GM19023 (cell line): ENCODE measurements around the gene RSPH1.

ENCODE experiments used
- ATAC-seq: cut with Tn5 transposase; IDR thresholded peaks from one replicate; pipeline ENCODE4 v1.9.1; 2021; ENCODE audit warnings: mild to moderate bottlenecking, moderate library complexity; ENCODE audit not compliant: unreplicated experiment

RSPH1 gene

GRCh38 chr21:42513985-42514882 lies 18.2 kb upstream of the RSPH1 start:
- peak; percentile 50 for ATAC-seq

- peak; percentile 56 for ATAC-seq
Measured at GRCh38 chr21:42513151-42513984, 17.3 kb upstream of the RSPH1 start, which contains the start of gene SLC37A1. Gene SLC37A1 (plus strand): TSS chr21:42513852. CDS start chr21:42518455, 4,603 bp downstream.

- ATAC-seq = no peak
Measured at GRCh38 chr21:42512346-42513034, 16.5 kb upstream of the RSPH1 start.

GRCh38 chr21:42509244-42509643 lies 13.2 kb upstream of the RSPH1 start:
- no peak for ATAC-seq

DNA sequence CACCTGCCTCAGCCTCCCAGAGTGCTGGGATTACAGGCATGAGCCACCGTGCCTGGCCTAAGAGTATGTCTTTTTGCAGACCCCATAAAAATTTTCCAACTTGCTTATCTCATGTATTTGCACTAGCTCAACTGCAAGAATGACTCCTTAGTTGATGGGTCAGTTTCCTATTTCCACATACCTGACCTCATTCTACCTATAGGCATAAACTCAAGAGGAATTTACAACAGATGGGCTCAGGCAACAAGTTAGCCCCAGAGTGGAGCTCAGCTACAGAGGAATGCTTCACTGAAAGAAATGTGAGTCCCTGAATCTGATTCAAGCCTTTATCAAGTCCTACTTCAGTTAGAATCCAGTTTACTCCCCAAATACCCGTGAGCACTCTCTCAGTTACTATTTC lies 12.3 kb upstream of the RSPH1 start:
- no peak for ATAC-seq

- no peak for ATAC-seq
Measured at GRCh38 chr21:42507418-42507817, 11.4 kb upstream of the RSPH1 start.

DNA sequence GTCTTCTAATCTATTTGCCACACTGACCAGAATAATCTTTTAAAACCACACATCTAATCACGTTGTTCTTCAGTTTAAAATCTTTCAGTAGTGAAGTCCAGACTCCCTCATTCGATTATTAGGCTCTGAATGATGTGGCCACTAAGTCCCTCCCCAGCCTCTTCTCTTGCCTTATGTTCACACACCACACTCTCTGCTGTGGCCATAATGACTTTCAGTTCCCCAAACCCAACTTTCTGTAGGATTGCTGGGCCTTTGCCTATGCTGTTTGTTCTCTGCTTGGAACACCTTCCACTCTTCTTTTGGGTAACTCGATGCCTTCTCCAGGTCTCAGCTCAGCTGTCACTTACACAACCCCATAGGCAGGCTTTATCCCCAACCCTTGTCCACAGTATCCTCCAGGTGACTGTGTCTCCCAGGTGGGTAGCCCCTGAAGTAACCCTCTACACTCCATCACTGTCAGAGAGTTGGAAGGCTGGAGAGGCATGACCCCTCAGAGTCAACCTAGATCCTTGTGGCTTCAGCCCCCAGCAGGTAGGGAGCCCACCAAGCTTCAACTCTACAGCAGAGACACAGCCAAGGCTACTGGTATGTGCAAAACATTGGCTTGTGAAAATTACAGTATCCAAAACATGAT lies 9.2 kb upstream of the RSPH1 start:
- ATAC-seq = peak; percentile 74

DNA sequence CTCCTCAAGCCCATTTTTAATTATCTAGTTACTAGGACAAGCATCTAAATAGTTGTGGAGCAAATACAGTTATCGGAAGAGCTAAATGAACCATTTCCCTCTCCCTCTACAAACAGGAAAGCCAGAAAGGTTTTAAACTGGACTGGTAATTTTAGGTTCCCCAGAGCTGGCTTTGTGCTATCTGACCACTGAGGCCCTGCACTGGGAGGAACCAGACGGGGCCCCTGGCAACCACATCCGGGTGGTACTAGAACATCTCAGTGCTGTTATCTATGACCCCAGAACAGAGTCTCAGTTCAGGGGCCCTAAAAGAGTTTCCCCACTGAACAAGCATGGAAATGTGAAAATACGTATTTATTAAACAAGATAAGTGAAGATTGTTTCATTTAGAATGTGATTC lies 7.7 kb upstream of the RSPH1 start:
- ATAC-seq = no peak

GRCh38 chr21:42500736-42501135 lies 4.7 kb upstream of the RSPH1 start:
- ATAC-seq = no peak

DNA sequence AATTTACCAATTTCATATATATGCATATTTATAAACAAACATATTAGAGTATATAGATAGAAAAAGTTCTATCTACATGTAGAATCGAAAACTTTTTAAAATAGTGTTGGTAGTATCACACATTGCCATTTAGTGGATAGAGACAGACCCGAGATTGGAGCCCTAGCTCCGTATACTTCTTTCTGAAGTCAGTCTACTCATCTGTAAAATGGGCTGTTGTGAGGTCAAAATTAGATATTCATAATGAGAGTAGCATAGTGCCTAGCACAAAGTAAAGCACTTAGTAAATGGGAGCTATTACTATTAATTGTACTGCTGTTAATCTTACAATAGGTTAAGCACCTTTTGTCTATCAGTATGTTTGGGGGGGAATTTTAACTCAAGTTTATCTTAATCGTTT lies 4.2 kb upstream of the RSPH1 start:
- no peak for ATAC-seq

- ATAC-seq = no peak
Measured at GRCh38 chr21:42499444-42500112, 3.6 kb upstream of the RSPH1 start.

DNA sequence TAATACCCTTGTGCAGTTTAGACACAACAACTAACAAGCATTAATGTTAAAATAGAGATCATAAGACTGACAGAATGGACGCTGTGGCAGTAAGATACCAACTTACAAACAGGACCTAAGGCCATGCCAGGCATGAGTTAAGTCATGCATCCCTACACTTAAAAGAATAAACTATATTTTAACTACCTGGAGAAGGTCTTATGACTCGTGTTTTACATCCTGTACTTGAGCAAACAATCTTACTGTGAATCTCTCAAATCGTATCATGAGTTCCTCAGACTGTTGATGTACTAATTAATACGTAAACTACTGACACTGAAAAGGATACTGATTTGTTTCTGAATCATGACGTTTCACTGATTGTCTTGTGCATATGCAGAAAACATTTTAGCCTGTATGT lies 2.0 kb upstream of the RSPH1 start:
- ATAC-seq = no peak

- no peak for ATAC-seq
Measured at GRCh38 chr21:42496839-42497202, 797 bp upstream of the RSPH1 start.

GRCh38 chr21:42495765-42496119 lies 282 bp downstream of the RSPH1 start:
- peak; percentile 14 for ATAC-seq

DNA sequence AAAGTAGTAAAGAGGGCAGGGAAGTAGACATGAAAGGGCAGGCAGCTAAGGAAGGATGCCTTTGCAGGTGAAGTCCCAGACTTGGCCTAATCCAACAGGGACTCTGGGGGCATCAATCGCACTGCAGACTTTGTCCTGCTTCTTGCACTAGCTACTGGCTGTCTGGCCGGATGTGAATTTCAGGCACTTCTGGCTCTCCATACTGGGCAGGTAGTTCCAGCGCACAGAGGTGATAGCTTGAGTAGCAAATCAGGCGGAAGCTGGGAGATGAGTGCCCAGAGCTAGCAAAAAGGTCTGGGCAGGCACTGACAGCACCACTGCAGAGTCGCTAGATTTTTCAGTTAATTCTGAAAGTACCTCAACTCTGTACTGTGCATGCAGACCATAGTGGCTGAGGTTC lies 997 bp downstream of the RSPH1 start:
- ATAC-seq = no peak

DNA sequence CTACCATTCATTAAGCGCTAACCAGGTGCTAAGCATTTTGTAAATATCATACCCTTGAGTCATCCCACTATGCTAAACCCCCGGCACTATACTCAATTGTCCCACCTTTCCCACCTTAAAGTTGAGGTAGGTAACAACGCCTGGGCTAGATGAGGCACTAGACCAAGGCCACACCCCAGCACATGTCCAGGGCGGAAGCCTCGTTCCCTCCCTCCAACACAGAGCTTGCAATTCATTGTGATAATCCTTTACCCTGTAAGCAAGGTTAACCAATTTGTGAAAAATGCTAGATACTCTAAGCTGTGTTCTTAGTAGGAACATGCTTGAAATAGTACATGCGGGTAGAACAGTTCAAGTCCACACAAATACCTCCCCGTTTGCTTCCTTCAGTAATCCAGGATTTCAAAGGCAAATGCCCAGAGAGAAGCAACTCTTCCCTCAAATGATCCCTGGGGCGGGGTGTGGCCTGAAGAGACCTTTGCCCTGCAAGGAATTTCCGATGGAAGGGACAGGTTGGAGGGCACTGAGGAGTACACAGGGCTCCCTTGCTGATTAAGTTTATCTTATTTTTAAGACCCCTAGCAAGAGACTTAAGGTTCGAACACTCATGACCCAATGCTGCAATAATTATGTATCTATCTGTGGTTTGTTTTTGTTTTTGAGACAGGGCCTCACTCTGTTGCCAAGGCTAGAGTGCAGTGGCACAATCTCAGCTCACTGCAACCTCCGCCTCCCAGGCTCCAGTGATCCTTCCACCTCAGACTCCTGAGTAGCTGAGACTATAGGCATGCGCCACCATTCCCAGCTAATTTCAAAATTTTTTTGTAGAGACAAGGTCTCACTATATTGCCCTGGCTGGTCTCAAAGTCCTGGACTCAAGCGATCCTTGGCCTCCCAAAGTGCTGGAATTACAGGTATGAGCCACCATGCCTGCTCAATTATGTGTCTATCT lies 2.6 kb downstream of the RSPH1 start:
- no peak for ATAC-seq

GRCh38 chr21:42492201-42492600 lies 3.8 kb downstream of the RSPH1 start:
- ATAC-seq = no peak

GRCh38 chr21:42491328-42491727 lies 4.7 kb downstream of the RSPH1 start:
- no peak for ATAC-seq

DNA sequence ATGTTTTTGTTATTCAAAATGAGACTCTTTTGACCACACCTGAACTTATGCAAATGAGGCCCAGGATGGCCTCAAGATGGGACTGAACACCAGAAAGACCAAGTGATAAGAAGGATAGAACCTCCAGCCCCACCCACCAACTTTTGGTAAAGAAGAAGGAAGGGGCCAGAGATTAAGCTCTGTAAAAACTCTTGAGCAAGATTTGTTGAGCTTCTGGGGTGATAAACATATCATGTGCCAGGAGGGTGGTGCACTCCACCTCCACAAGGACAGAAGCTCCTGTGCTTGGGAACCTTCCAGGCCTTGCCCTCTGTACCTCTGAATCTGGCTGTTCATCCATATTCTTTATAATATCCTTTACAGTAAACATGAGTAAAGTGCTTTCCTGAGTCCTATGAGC lies 5.3 kb downstream of the RSPH1 start:
- ATAC-seq = no peak
